Middle frontal gyrus (tissue), 1 donor: ENCODE data around the gene ANKS6.
"Not testable (repeated sequence)": the region's sequence is repeated elsewhere in the genome, so short reads cannot be mapped to it uniquely, and the experiment has no call there.

Source experiments
- DNase-seq: peaks from one replicate; pipeline ENCODE4 v3.0.0-alpha.2; 2015; ENCODE audit warnings: low spot score; ENCODE audit errors: extremely low spot score

Gene ANKS6

GRCh38 chr9:98702835-98703380 lies 93.4 kb downstream of the ANKS6 start:
- no peak for DNase-seq

DNA sequence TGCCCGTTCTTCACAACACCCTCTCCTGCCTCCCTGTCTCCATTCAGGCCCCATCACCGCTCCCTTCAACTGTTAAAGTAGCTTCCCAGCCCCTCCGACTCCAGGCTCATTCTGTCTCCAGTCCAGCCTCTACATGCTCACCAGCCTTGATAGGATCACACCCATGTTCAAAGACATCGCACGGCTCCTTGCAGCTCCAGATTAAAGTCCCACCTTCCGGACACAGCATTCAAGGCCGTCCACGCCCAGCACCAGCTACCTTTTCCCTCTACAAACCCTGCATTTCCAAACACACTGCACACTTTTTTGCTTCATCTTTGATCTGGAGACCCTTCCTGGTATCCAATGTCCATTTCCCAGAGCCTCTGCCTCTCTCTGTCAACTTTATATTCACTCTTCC lies 94.0 kb downstream of the ANKS6 start:
- no peak for DNase-seq

DNA sequence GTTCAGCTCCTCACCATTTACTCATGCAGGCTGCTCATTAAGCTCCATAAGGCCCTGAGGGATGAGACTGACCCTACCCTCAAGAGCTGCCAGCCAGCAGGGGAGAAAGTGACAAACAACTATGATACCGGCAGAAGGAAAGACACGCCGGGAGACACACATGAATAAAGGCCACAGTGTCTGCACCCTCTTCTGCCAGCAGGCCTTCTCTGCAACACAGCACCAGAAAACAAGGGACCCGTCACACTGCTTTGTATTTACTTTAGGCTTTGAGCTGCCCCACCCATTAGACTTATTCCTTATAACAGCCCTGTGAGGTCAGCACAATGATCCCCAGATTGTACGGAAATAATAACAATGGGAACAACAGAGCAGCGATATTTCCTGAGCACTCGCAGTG lies 94.8 kb downstream of the ANKS6 start:
- DNase-seq = no peak

DNA sequence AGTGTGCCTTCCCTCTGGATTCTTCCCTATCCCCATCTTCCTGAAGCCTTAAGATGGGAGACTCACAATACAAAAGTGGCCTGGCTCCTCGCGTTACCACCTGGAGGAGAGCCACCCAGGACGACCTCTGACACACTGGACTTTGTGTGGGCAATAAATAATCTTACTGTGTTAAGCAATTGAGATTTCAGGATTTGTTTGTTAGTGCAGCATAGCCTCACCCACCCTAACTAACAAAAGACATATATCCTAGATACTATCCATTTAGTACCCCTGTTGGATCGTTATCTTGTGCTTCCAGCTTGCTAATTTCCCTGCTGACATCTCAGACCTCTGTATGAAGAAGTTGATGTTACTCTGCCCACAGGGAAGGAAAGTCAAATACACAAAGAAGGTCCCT lies 95.6 kb downstream of the ANKS6 start:
- DNase-seq = no peak

GRCh38 chr9:98698856-98699255 lies 97.5 kb downstream of the ANKS6 start:
- DNase-seq = no peak

- DNase-seq = no peak
Measured at GRCh38 chr9:98694943-98695342, 101.4 kb downstream of the ANKS6 start.

DNA sequence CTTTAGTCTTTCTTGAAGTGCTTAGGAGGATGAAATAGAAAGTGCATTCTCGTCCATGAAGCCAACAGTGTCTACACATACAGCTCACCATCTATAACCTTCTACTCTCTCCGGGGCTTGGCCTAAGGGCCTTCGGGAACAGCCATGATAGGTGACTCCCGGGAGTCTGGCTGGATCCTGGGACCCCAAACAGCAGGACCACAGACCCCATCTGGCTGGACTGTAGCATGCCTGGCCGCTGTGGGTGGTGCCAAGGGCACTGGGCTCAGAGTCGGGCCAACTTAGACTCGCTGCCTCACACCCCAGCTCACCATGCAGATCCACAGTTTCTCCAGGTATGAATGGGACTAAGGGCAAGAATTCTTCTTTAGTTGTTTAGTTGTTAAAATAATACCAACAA lies 104.0 kb downstream of the ANKS6 start:
- DNase-seq = no peak

DNA sequence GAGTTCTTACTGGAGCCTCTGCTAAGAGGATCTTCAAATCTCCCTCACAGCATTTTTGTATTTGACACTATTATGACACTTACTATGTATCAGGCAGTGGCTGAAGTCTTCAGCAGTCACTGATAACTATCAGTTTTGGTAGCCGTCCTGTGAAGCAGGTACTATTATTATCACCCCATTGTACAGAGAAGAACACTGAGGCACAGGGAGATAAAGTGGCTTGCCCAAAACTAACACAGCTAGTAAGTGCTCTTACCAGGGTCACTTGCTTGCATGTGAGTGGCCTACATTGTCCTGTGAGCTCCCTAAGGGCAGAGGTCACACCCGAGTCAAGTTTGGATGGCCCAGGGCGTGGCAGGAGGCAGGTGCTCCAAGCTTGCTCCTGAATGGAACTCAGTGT lies 104.5 kb downstream of the ANKS6 start:
- no peak for DNase-seq

- DNase-seq = no peak
Measured at GRCh38 chr9:98690686-98691085, 105.7 kb downstream of the ANKS6 start.

DNA sequence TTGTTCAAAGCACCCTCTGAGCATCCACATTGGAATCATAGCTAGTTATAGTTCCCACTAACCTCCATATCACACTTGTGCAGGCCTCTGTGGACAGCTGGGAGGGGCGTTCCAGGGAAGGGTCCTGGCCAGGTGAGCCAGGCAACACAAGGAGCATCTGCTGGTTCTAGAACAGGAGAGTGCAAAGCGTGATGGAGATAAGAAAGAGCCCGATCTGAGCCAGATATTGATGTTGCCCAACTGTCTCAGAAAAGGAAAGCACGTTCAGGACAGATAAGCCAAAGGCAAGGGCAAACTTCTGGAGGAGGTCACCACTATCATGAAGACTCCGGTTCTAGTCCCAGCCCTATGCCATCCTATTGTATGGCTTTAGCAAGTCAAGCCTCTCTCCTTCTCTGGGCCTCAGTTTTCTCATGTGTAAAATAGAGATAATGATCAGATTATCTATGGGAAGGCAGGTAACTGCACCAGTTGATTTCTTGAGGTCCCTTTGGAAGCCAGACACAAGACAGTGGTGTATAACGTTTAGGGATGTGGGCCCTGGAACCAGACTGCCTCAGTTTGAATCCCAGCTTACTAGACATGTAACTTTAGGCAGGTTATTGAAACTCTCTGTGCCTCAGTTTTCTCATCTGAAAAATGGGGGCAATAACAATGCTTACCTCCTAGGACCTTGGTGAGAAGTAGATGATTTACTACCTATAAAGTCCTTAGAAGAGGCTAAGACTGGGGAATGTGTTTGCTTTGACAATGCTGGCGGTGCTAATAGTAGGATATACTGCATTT lies 107.5 kb downstream of the ANKS6 start:
- DNase-seq = no peak

DNA sequence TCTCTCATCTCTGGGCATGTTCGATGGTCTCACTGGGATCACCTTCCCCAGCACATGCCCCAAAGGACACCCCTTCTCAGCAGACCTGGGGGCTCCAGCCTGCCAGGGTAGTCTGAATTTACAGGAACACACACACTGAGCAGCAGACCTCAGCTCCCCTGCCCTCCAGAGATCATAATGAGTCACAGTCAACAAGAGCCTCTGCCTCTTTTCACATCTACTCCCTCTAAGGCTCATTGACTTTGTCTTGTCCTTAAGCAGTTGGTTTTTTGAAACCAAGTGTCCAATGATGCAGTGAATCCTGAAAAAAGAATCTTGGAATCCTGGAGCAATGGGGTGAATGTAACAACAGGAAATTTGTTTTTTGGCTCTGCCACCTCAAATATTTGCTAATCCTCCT lies 108.4 kb downstream of the ANKS6 start:
- no peak for DNase-seq

DNA sequence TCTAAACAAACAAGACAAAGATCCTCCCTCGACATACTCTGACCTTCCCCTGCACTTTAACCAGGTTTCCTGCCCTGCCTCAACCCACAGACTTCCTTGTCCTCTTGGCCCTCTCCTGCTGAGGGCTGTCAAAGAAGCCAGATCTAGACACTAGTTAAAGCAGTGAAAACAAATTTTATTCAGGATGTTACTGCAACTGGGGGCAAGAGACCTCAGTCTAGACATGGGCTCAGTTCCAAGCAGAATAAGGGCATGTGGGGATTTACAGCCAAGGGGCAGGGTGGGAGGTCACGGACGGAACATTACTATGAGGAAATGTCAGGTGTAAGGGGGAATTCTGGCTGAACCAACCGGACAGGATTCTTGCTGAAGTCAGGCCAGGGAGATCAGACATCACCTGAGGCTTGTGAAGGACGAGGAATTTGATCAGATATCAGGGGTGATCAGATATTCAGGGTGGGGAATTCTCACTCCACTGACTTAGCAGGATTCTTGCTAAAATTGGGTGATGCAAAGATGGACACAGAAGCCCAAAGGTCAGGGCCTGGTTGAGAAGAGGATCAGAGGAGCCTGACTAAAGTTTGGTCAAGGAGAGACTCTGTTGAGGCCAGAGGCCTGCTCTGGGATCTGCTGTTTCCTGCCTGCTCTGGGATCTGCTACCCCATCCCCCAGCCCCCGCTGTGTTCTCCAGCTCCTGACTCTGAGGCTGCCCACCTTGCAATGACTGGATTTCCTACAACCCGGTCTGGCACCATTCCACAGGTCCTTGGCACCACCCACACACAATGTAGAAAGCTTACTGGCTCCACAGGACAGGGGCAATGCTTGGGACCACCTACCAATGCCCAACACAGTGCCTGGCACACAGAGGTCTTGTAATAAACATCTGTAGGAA lies 109.1 kb downstream of the ANKS6 start:
- no peak for DNase-seq

GRCh38 chr9:98684816-98685215 lies 111.5 kb downstream of the ANKS6 start:
- not testable (repeated sequence) for DNase-seq
